LNCaP clone FGC (cell line): ENCODE results near the gene PTPRE.

ENCODE experiments used
- DNase-seq: peaks from one replicate; pipeline ENCODE4 v3.0.0-alpha.2; 2011; ENCODE audit warnings: low read depth
- H3K4me3 ChIP-seq: 2 replicates; pipeline ENCODE4 v1.5.1; 2011; ENCODE audit warnings: mild to moderate bottlenecking, low read depth, low read length, control low read depth
- TF ChIP-seq, protein P1 (sequence below): IDR thresholded peaks from 2 replicates; pipeline ENCODE4 v1.5.1; 2012; ENCODE audit warnings: mild to moderate bottlenecking; ENCODE audit not compliant: control insufficient read depth, insufficient read depth; ENCODE audit errors: extremely low read depth

Gene PTPRE

DNA sequence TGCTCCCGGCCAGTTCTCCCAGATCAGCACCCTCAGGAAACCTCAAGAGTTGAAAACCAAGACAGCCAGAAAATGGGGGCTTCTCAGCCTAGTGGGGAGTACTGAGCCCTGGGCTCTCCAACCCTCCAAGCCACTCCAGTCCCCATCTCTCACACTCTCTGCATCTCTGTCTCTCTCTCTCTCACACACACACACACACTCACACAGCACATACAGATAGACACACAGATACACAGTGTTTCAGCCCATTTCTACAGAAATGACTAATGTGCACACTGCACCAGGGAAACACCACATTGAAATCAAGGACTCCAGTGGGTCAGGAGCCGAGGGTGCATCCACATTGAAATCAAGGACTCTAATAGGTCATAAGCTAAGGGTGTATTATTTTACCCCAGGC is 111.8 kb downstream of the PTPRE start:
- H3K4me3 ChIP-seq = no peak overlapping the region
- DNase-seq = no peak
- TF ChIP-seq, protein P1, sequence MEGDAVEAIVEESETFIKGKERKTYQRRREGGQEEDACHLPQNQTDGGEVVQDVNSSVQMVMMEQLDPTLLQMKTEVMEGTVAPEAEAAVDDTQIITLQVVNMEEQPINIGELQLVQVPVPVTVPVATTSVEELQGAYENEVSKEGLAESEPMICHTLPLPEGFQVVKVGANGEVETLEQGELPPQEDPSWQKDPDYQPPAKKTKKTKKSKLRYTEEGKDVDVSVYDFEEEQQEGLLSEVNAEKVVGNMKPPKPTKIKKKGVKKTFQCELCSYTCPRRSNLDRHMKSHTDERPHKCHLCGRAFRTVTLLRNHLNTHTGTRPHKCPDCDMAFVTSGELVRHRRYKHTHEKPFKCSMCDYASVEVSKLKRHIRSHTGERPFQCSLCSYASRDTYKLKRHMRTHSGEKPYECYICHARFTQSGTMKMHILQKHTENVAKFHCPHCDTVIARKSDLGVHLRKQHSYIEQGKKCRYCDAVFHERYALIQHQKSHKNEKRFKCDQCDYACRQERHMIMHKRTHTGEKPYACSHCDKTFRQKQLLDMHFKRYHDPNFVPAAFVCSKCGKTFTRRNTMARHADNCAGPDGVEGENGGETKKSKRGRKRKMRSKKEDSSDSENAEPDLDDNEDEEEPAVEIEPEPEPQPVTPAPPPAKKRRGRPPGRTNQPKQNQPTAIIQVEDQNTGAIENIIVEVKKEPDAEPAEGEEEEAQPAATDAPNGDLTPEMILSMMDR = no peak

DNA sequence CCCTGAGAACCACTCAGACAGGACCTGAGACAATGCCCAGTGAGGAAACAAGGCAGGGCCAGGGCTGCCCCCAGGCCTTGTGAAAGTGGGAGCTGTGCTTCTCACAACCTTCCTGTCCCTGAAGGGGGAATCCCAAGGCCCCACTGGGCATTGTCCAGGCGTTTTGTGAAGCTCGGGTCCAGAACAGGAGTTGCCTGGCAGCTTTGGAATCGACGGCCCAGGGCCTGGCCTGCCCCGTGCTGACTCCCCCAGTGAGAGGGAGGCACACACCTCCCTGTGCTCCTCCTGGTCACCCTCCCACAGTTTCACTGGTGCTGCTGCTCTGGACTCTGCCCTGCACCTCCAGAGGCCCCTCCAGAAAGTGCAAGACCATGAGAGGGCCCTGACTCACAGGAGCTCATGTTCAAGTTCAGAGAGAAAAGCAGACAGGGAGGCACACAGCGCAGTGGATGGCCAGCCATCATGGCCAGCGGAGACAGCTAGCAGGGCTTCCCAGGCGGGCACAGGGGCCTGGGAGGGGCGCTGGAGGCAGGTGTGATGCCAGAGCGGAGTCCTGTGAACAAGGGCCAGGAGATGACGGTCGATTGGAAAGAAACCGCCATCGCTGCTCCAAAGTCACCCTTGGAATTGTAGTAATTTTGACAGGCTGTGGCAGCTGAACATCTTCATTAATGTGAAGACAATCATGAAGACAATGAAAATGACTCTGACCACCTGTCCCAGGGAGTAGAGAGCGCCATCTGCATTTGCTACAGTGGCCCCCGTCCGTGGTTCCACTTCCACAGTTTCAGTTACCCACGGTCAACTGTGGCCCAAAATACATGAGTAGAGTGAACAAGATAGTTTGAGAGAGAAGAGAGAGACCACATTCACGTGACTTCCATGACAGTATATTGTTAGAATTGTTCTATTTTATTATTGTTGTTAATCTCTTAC is 115.6 kb downstream of the PTPRE start:
- no peak overlapping the region for H3K4me3 ChIP-seq
- TF ChIP-seq, protein P1 = no peak

DNA sequence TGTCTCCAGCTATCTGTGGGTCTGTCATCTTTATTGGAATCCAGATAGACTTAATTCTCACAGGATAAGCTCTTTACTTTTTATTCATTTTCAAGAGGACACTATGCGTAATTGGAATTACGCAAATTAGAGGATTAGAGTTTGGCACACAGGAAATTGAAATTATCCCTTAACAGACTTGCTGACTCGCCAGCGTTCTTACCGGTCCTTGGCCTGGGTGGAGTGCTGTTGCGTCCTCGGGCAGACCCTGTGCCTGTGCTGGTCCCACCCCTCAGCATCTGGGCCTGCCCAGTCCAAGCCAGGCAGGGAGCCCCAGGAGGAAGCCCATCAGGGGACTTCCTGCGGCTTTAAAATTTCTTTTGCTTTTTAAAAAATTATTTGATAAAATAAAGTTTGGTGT is 117.5 kb downstream of the PTPRE start:
- no peak for DNase-seq
- TF ChIP-seq, protein P1 = no peak
- H3K4me3 ChIP-seq = no peak overlapping the region

More for the DNA sequence above, 115.6 kb downstream of the PTPRE start:
- DNase-seq = no peak

DNA sequence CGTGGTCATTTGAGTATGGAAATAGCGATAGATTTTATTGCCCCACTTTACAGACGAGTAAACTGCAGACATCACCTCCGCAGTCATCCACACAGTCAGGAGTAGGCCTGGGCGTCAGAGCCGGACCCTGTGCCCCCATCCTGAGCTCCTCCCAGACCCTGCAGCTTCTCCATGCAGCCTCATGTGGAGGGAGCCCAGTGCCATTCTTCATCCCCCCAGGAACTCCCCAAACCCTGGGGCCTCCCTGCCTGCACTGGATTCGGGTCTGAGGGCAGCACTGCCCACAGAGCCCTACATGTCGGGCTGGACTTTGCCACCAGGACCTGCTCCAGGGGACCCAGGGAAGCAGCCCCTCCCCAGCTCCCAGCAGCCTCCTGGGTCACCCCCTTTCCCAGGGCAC is 118.5 kb downstream of the PTPRE start:
- no peak for DNase-seq
- TF ChIP-seq, protein P1 = no peak
- no peak overlapping the region for H3K4me3 ChIP-seq

DNA sequence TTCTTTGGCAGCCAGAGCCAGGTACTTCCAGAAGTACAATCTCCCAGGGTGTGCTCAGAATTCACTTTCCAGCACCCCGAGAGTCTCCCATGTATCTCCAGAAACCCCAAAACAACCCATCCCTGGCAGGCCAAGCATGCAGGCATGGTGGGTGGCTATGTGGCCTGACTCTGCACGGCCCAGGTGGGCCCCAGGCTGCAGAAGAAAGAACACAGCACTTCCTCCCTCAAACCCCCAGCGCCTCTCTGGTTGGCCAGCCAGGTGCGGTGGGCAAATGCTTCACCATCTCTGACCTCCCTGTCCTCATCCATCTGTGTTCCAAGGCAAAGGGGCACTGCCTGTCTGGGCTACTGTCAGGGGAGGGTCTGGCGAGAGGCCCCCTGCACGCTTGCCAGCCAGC is 119.0 kb downstream of the PTPRE start:
- TF ChIP-seq, protein P1 = no peak
- H3K4me3 ChIP-seq = no peak overlapping the region

DNA sequence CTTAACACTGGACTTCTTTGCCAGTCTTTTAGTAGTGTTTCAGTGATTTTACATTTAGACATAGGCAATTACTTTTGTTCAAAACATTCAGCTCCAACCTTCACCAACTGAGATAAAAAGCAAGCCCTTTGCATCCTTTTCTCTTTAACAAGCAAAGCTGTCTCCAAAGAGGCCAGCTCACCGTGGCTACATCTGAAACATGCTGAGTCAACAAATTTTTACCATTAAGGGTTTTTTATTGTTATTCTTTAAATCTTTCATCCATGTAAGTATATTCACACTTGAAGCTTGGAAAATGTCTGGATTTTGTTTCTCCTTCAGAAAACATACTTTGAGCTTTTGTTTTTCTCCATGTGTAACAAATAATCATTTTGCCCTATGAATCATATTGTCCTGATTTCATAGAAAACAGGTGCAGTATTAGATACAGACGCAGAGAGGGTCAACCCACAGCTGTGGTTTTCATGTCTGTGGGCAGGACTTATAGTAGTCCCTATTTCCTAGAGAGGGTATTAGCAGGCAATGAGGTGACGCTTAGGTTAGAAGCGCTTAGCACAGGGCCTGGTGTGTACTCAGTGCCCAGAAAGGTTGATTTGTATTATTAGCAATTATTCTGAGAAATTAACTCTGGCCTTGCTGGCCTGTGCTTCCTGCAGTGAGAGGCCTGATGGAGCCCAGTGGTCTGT is 119.9 kb downstream of the PTPRE start:
- no peak for DNase-seq
- TF ChIP-seq, protein P1 = no peak
- no peak overlapping the region for H3K4me3 ChIP-seq

More for the DNA sequence above, 119.0 kb downstream of the PTPRE start:
- no peak for DNase-seq
